IMR-90 (cell line): ENCODE results near the gene CD38.

ENCODE experiments used
- BHLHE40 ChIP-seq: fragments of 150-350 bp; IDR thresholded peaks from 2 replicates; pipeline ENCODE4 v1.6.1; 2016; ENCODE audit warnings: mild to moderate bottlenecking, low read depth, low read length
- CEBPB ChIP-seq: IDR thresholded peaks from 2 replicates; pipeline ENCODE4 v1.6.1; 2012; ENCODE audit warnings: low read depth, low read length, improper control_type of control experiment
- CHD1 ChIP-seq: IDR thresholded peaks from 2 replicates; pipeline ENCODE4 v1.6.1; 2012; ENCODE audit warnings: low read depth, low read length, improper control_type of control experiment
- FOS ChIP-seq: fragments of 150-350 bp; IDR thresholded peaks from 2 replicates; pipeline ENCODE4 v1.6.1; 2016; ENCODE audit warnings: low read depth, low read length
- MAFK ChIP-seq: IDR thresholded peaks from 2 replicates; pipeline ENCODE4 v1.6.1; 2012; ENCODE audit warnings: low read depth, low read length, improper control_type of control experiment
- MAZ ChIP-seq: IDR thresholded peaks from 2 replicates; pipeline ENCODE4 v1.6.1; 2012; ENCODE audit warnings: low read depth, mild to moderate bottlenecking, low read length, improper control_type of control experiment, moderate library complexity, borderline replicate concordance
- MXI1 ChIP-seq: IDR thresholded peaks from 2 replicates; pipeline ENCODE4 v1.6.1; 2012; ENCODE audit warnings: low read depth, mild to moderate bottlenecking, low read length, moderate library complexity, borderline replicate concordance
- POLR2A ChIP-seq: IDR thresholded peaks from 2 replicates; pipeline ENCODE4 v1.6.1; 2012; ENCODE audit warnings: mild to moderate bottlenecking, low read depth, low read length
- RAD21 ChIP-seq: IDR thresholded peaks from 2 replicates; pipeline ENCODE4 v1.6.1; 2012; ENCODE audit warnings: low read length, improper control_type of control experiment
- RCOR1 ChIP-seq: IDR thresholded peaks from 2 replicates; pipeline ENCODE4 v1.6.1; 2012; ENCODE audit warnings: mild to moderate bottlenecking, low read length, improper control_type of control experiment; ENCODE audit not compliant: insufficient replicate concordance
- SMC3 ChIP-seq: fragments of 150-350 bp; IDR thresholded peaks from 2 replicates; pipeline ENCODE4 v1.6.1; 2016; ENCODE audit warnings: low read depth, mild to moderate bottlenecking, antibody characterized with exemption, low read length, moderate library complexity
- TF ChIP-seq, protein P1 (sequence below): conservative IDR thresholded peaks from 2 replicates; pipeline ENCODE4 v1.5.1; 2012; ENCODE audit warnings: mild to moderate bottlenecking, low read depth, low read length, improper control_type of control experiment
- TF ChIP-seq, protein P2 (sequence below): fragments of 150-350 bp; IDR thresholded peaks from 2 replicates; pipeline ENCODE4 v1.6.1; 2017; ENCODE audit warnings: mild to moderate bottlenecking, antibody characterized with exemption, low read length, low read depth

DNA sequence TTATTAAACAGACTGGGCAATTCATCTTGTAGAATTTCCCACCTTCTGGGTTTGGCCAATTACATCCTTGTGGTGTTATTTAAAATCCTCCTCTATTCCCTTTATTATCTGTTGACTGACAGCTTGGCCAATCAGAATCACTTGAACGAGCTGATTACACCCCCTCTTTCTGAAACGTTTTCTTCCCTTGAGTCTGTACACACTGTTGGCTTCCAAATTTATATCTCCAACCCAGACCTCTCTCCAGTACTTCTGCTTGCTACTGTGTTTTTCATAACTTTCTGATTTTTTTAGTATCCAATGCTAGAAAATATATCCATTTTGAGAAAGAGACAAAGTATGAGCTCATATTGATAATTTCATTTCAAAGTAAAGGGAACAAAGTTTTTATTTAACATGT, 14.8 kb downstream of the CD38 start:
- TF ChIP-seq, protein P1, sequence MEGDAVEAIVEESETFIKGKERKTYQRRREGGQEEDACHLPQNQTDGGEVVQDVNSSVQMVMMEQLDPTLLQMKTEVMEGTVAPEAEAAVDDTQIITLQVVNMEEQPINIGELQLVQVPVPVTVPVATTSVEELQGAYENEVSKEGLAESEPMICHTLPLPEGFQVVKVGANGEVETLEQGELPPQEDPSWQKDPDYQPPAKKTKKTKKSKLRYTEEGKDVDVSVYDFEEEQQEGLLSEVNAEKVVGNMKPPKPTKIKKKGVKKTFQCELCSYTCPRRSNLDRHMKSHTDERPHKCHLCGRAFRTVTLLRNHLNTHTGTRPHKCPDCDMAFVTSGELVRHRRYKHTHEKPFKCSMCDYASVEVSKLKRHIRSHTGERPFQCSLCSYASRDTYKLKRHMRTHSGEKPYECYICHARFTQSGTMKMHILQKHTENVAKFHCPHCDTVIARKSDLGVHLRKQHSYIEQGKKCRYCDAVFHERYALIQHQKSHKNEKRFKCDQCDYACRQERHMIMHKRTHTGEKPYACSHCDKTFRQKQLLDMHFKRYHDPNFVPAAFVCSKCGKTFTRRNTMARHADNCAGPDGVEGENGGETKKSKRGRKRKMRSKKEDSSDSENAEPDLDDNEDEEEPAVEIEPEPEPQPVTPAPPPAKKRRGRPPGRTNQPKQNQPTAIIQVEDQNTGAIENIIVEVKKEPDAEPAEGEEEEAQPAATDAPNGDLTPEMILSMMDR = no peak
- TF ChIP-seq MXI1 (no peak), POLR2A (no peak), BHLHE40 (no peak), CEBPB (no peak), SMC3 (no peak), RAD21 (no peak), MAZ (no peak), RCOR1 (no peak), FOS (no peak), CHD1 (no peak), MAFK (no peak)
- TF ChIP-seq, protein P2, sequence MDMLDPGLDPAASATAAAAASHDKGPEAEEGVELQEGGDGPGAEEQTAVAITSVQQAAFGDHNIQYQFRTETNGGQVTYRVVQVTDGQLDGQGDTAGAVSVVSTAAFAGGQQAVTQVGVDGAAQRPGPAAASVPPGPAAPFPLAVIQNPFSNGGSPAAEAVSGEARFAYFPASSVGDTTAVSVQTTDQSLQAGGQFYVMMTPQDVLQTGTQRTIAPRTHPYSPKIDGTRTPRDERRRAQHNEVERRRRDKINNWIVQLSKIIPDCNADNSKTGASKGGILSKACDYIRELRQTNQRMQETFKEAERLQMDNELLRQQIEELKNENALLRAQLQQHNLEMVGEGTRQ = no peak
